ENCODE results near the gene HDAC1. TPM values are rescaled to one million over a fixed set of nuclear protein-coding genes. Genes with fewer than 3 reads are reported as not detected.

Gene HDAC1
- total and polyA plus RNA-seq, 2 of the 8 experiments (the other 6 are each of a cell fraction or from before 2014, with no cell fraction given), result 111 to 125 TPM

DNA sequence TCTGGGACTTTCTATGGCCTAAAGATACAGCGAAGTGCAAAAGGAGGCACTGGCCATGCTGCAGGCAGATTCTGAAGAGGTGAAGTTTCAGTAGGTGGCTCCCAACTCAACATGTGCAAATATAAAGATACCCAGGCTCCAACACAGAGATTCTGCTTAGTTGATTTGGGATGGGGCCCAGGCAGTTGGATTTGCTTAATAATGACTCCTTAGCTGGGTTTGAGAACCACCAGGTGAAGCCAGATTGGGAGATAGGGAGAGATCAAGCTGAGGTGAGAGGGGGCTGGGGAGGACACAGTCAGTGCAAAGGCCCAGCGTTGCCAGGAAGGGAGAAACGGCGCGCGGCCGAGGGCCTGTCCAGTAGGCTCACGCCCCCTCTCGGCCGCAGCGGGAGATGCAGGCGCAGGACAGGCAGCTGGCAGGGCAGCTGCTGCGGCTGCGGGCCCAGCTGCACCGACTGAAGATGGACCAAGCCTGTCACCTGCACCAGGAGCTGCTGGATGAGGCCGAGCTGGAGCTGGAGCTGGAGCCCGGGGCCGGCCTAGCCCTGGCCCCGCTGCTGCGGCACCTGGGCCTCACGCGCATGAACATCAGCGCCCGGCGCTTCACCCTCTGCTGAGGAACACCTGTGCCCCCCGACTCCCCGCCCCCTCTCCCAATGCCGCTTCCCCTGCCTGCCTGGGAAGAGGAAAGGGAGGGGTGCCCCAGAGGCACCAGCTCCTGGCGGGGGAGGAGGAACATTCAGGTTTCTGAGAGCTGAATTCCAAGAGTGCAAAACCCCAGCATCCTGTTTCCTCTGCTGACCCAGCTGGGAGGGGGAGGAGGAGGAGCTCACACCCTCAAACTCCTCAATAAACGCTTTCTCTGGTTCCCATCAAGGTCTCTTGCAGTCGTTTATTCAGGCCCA is 43.6 kb upstream of the HDAC1 start (continued):
- TF ChIP-seq JUN (IDR thresholded peaks at IDR 0.05; ENCODE audit: low read depth, low read length) (no peak), NANOG (IDR thresholded peaks at IDR 0.05; ENCODE audit: insufficient read depth, low read depth, low read length, poor library complexity, severe bottlenecking) (peak; percentile 37), GABPA (IDR thresholded peaks at IDR 0.05; ENCODE audit: borderline replicate concordance, insufficient read depth, low read length) (peak; percentile 13; the same call in 1 of the 2 replicates), POLR2A (IDR thresholded peaks at IDR 0.05; ENCODE audit: control extremely low read depth in 1 of 2, low read depth in 2 of 2, low read length in 2 of 2) (no peak), HDAC2 (IDR thresholded peaks at IDR 0.05; ENCODE audit: borderline replicate concordance in 1 of 2, low read depth in 2 of 2, low read length in 2 of 2) (peak in 1 of 2 experiments; percentile 88; a peak in 1 of 4 replicates), CREB1 (IDR thresholded peaks at IDR 0.05) (peak; percentile 23; the same call in 1 of the 2 replicates), SIN3A (conservative IDR thresholded peaks at IDR 0.05 in 1 of 2, IDR thresholded peaks at IDR 0.05 in 1 of 2; ENCODE audit: low read depth in 1 of 2, low read length in 2 of 2) (peak; percentile 82 to 98; a peak in 3 of 4 replicates)
- TF ChIP-seq, protein P1, sequence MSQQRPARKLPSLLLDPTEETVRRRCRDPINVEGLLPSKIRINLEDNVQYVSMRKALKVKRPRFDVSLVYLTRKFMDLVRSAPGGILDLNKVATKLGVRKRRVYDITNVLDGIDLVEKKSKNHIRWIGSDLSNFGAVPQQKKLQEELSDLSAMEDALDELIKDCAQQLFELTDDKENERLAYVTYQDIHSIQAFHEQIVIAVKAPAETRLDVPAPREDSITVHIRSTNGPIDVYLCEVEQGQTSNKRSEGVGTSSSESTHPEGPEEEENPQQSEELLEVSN (IDR thresholded peaks at IDR 0.05), result no peak
